Esophagus muscularis mucosa (tissue), 4 donors: ENCODE results near the gene TRIM67. TPM values are rescaled to one million over a fixed set of nuclear protein-coding genes. Genes with fewer than 3 reads are reported as not detected.

ENCODE experiments used
- DNase-seq: peaks from one replicate; pipeline ENCODE4 v3.0.0-alpha.2; 2017; ENCODE audit errors: extremely low spot score
- H3K27ac ChIP-seq, 4 donors: fragments of 200-600 bp; sonication (generic); replicated peaks in 1 of 4; 1 replicate in 3 of 4; 2 replicates in 1 of 4; pipeline ENCODE4 v1.5.1; 2016 to 2019; ENCODE audit warnings: mild to moderate bottlenecking in 1 of 4
- H3K27me3 ChIP-seq, 4 donors: fragments of 200-600 bp; sonication (generic); one replicate each; pipeline versions ENCODE4 v1.5.1 to v1.6.0; 2016 to 2019
- H3K36me3 ChIP-seq, 4 donors: fragments of 200-600 bp; sonication (generic); one replicate each; pipeline ENCODE4 v1.5.1; 2016 to 2019
- H3K4me1 ChIP-seq, 4 donors: fragments of 200-600 bp; sonication (generic); one replicate each; pipeline ENCODE4 v1.5.1; 2016 to 2019
- H3K4me3 ChIP-seq, 4 donors: fragments of 200-600 bp; sonication (generic); 1 replicate in 2 of 4; 2 replicates in 2 of 4; pipeline ENCODE4 v1.5.1; 2016 to 2019; ENCODE audit warnings: mild to moderate bottlenecking in 4 of 4, moderate library complexity in 1 of 4
- H3K9me3 ChIP-seq, 4 donors: fragments of 200-600 bp; sonication (generic); 1 replicate in 3 of 4; 2 replicates in 1 of 4; pipeline ENCODE4 v1.5.1; 2016 to 2019
- CTCF ChIP-seq, 3 experiments: fragments of 200-600 bp in 2 of 3; fragments of 450-650 bp in 1 of 3; sonication (generic) in 2 of 3; IDR thresholded peaks; one replicate each; pipeline ENCODE4 v1.5.1; 2017 to 2019; ENCODE audit warnings: antibody characterized with exemption in 3 of 3, mild to moderate bottlenecking in 2 of 3, moderate library complexity in 1 of 3
- EP300 ChIP-seq: sonication (generic); formaldehyde crosslinking; IDR thresholded peaks from one replicate; pipeline ENCODE4 v1.6.1; 2017; ENCODE audit warnings: antibody characterized with exemption
- POLR2A ChIP-seq: fragments of 450-650 bp; IDR thresholded peaks from one replicate; pipeline ENCODE4 v1.6.1; 2017; ENCODE audit warnings: antibody characterized with exemption, moderate library complexity, mild to moderate bottlenecking, low read depth
- POLR2AphosphoS5 ChIP-seq, 2 donors: sonication (generic); formaldehyde crosslinking; IDR thresholded peaks; one replicate each; pipeline ENCODE4 v1.6.1; 2017; ENCODE audit warnings: antibody characterized with exemption in 2 of 2
- WGBS: methylation state at CpG from one replicate; pipeline ENCODE4 v1.1.5; 2018; 5-methylcytosine and 5-hydroxymethylcytosine counted together
- intact Hi-C: fragments of 100-400 bp; cut with DNase I; formaldehyde crosslinking; loops from one replicate; pipeline ENCODE4 v1.15.1; 2023
- total RNA-seq, 4 donors: library from RNA; depleted of rRNA; stranded (reverse); fragments of >200 nt; gene quantifications; one replicate each; pipeline versions ENCODE4 v1.1.0 to v1.2.1, GENCODE V29; 2016

TRIM67 gene
- total RNA-seq, 4 donors from 2014 or later = under 0.01 to 0.42 (median 0.13) TPM; not detected in 1

GRCh38 chr1:231215681-231216385, 54.0 kb downstream of the TRIM67 start:
- Histone ChIP-seq H3K9me3 (no peaks in the 10 kb centered on the region), H3K36me3 (no peaks in the 10 kb centered on the region), H3K27me3 (peaks cover 0 to 42% (median 0%) of the 10 kb centered on the region in 4 donors), H3K4me3 (no peak overlapping the region), H3K4me1 (peaks cover 0 to 8% (median 7%) of the 10 kb centered on the region in 4 donors), H3K27ac (no peak overlapping the region)
- 75% methylated on average over 10 of the region's 10 CpGs for WGBS
- intact Hi-C loops = no loop called here
- no peak for TF ChIP-seq EP300
- TF ChIP-seq CTCF (IDR thresholded peaks at IDR 0.05) = no peak
- TF ChIP-seq POLR2A = no peak
- no peak for TF ChIP-seq POLR2AphosphoS5 (IDR thresholded peaks at IDR 0.05)
- DNase-seq = no peak

- H3K36me3 ChIP-seq = no peaks in the 10 kb centered on the region
- H3K4me3 ChIP-seq = no peak overlapping the region
- no peak for DNase-seq
- TF ChIP-seq CTCF (IDR thresholded peaks at IDR 0.05) = no peak
- TF ChIP-seq POLR2AphosphoS5 (IDR thresholded peaks at IDR 0.05) = no peak
- no peak for TF ChIP-seq EP300
- no peak for TF ChIP-seq POLR2A
- H3K9me3 ChIP-seq = no peaks in the 10 kb centered on the region
- no peak overlapping the region for H3K27ac ChIP-seq
- H3K27me3 ChIP-seq = peaks cover 0 to 40% (median 0%) of the 10 kb centered on the region in 4 donors
- peaks cover 0 to 3% (median 3%) of the 10 kb centered on the region in 4 donors for H3K4me1 ChIP-seq
- intact Hi-C loops = no loop called here
- WGBS = 14% methylated on average over 1 of the region's 4 CpGs
These were observed 54.6 kb downstream of the TRIM67 start for GRCh38 chr1:231216498-231216897.

GRCh38 chr1:231217056-231217455, 55.2 kb downstream of the TRIM67 start:
- intact Hi-C loops = no loop called here
- no peaks in the 10 kb centered on the region for H3K36me3 ChIP-seq
- TF ChIP-seq POLR2A (no peak), EP300 (no peak), POLR2AphosphoS5 (IDR thresholded peaks at IDR 0.05) (no peak), CTCF (IDR thresholded peaks at IDR 0.05) (no peak)
- no peaks in the 10 kb centered on the region for H3K4me1 ChIP-seq
- H3K4me3 ChIP-seq = no peak overlapping the region
- peaks cover 0 to 36% (median 0%) of the 10 kb centered on the region in 4 donors for H3K27me3 ChIP-seq
- H3K9me3 ChIP-seq = no peaks in the 10 kb centered on the region
- 83% methylated on average over 11 of the region's 11 CpGs for WGBS
- no peak for DNase-seq
- no peak overlapping the region for H3K27ac ChIP-seq

GRCh38 chr1:231218078-231218477, 56.2 kb downstream of the TRIM67 start:
- WGBS = 76% methylated on average over 6 of the region's 6 CpGs
- Histone ChIP-seq H3K4me3 (no peak overlapping the region), H3K36me3 (peaks cover 0 to 10% (median 4%) of the 10 kb centered on the region in 4 donors), H3K27me3 (peaks cover 0 to 29% (median 0%) of the 10 kb centered on the region in 4 donors), H3K4me1 (no peaks in the 10 kb centered on the region), H3K9me3 (no peaks in the 10 kb centered on the region), H3K27ac (no peak overlapping the region)
- intact Hi-C loops = no loop called here
- no peak for DNase-seq
- no peak for TF ChIP-seq POLR2A
- no peak for TF ChIP-seq EP300
- no peak for TF ChIP-seq POLR2AphosphoS5 (IDR thresholded peaks at IDR 0.05)
- TF ChIP-seq CTCF (IDR thresholded peaks at IDR 0.05) = no peak
